ENCODE measurements around the gene KRT7.

DNA sequence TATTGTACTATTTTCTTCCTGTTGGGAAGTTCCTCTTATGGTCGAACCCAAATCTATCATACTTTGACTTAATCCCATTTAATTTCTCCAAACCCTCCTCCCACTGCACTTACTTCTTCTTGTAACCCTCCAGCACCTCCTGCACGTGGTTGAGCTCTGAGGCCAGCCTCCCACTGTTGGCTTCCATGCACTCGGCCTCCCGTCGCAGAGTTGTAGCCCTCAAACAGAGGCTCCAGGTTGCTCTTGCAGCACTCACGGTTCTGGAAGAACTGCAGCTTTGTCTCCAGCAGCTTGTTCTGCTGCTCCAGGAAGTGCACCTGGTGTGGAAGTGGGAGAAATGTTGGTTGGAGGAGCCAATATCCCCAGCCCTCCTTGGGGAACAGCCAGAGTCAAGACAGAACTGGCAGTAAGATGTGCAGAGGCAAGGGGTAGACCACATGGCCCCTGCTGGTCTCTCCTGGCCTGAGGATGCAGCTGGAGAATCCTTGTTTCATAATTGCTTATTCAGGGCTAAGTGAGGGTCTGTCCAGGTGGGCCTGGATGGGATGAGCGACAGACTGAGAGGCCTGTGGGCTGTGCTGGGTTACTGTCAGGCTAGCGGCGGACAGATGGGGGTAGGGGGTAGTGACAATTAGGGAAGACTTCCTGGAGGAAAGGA is 23.0 kb downstream of the KRT7 start:
- TF ChIP-seq CTCF (IDR thresholded peaks at IDR 0.05; ENCODE audit: low read length) = no peak
- TF ChIP-seq EZH2 (optimal IDR thresholded peaks at IDR 0.05; ENCODE audit: low read depth, low read length) = no peak
- TF ChIP-seq EZH2phosphoT487 (IDR thresholded peaks at IDR 0.05; ENCODE audit: low read length) = no peak
